KMS-11 (cell line): Measurements from ENCODE around the gene SYNGR3.

Experiments
- H2AFZ ChIP-seq: fragments of 200-600 bp; sonication (generic); 2 replicates; pipeline ENCODE4 v1.6.1; 2016; ENCODE audit warnings: antibody characterized with exemption, mixed run types, low read depth
- H3K27ac ChIP-seq: fragments of 200-600 bp; sonication (generic); 2 replicates; pipeline ENCODE4 v1.6.1; 2016; ENCODE audit warnings: mild to moderate bottlenecking, mixed run types
- H3K27me3 ChIP-seq: fragments of 200-600 bp; sonication (generic); 2 replicates; pipeline ENCODE4 v1.6.1; 2017; ENCODE audit warnings: mild to moderate bottlenecking, low read depth, mixed run types, moderate library complexity; ENCODE audit not compliant: insufficient read depth
- H3K36me3 ChIP-seq: fragments of 200-600 bp; sonication (generic); 2 replicates; pipeline ENCODE4 v1.6.1; 2017; ENCODE audit warnings: mild to moderate bottlenecking, mixed run types; ENCODE audit not compliant: insufficient read depth
- H3K4me1 ChIP-seq: fragments of 200-600 bp; sonication (generic); 2 replicates; pipeline ENCODE4 v1.6.1; 2016; ENCODE audit warnings: mild to moderate bottlenecking, low read depth, mixed run types; ENCODE audit not compliant: poor library complexity, severe bottlenecking
- H3K4me2 ChIP-seq: fragments of 200-600 bp; sonication (generic); 2 replicates; pipeline ENCODE4 v1.7.0; 2016; ENCODE audit warnings: mild to moderate bottlenecking, mixed run types
- H3K4me3 ChIP-seq: fragments of 200-600 bp; sonication (generic); IDR thresholded peaks from 2 replicates; pipeline ENCODE4 v1.6.1; 2017; ENCODE audit warnings: low read depth, low read length, mixed read lengths; ENCODE audit not compliant: insufficient read depth
- H3K79me2 ChIP-seq: fragments of 200-600 bp; sonication (generic); 2 replicates; pipeline ENCODE4 v1.6.1; 2016; ENCODE audit warnings: low read depth, mixed run types; ENCODE audit not compliant: insufficient read depth
- H3K9ac ChIP-seq: fragments of 200-600 bp; sonication (generic); 2 replicates; pipeline ENCODE4 v1.6.1; 2016; ENCODE audit warnings: mild to moderate bottlenecking, mixed run types
- H4K20me1 ChIP-seq: fragments of 200-600 bp; sonication (generic); 2 replicates; pipeline ENCODE4 v1.6.1; 2016; ENCODE audit warnings: mild to moderate bottlenecking, mixed run types; ENCODE audit not compliant: insufficient read depth
- CTCF ChIP-seq: fragments of 200-600 bp; sonication (generic); conservative IDR thresholded peaks from 2 replicates; pipeline ENCODE4 v1.6.1; 2017; ENCODE audit warnings: low read depth, mild to moderate bottlenecking, antibody characterized with exemption, low read length, moderate library complexity, mixed read lengths

SYNGR3 gene

GRCh38 chr16:1974157-1975070 lies 15.4 kb upstream of the SYNGR3 start:
- Histone ChIP-seq H3K9ac (no peak overlapping the region), H3K36me3 (no peaks in the 10 kb centered on the region; the same call in 1 of the 2 replicates), H3K4me1 (peaks cover 10% of the 10 kb centered on the region), H3K27ac (no peak overlapping the region), H3K4me2 (no peak overlapping the region; the same call in 1 of the 2 replicates), H3K4me3 (no peak overlapping the region), H3K79me2 (peaks cover 20% of the 10 kb centered on the region), H3K27me3 (no peaks in the 10 kb centered on the region), H2AFZ (no peak overlapping the region), H4K20me1 (no peaks in the 10 kb centered on the region)
- TF ChIP-seq CTCF, result no peak

- H4K20me1 ChIP-seq, result no peaks in the 10 kb centered on the region
- H3K27me3 ChIP-seq, result no peaks in the 10 kb centered on the region
- no peak overlapping the region for H3K4me2 ChIP-seq
- no peak for TF ChIP-seq CTCF
- no peak overlapping the region for H3K9ac ChIP-seq
- no peaks in the 10 kb centered on the region; the same call in 1 of the 2 replicates for H3K36me3 ChIP-seq
- peaks cover 20% of the 10 kb centered on the region for H3K79me2 ChIP-seq
- no peak overlapping the region for H2AFZ ChIP-seq
- H3K4me1 ChIP-seq, result peaks cover 14% of the 10 kb centered on the region
- H3K27ac ChIP-seq, result no peak overlapping the region
- no peak overlapping the region for H3K4me3 ChIP-seq
Measured at GRCh38 chr16:1975432-1976215, 14.1 kb upstream of the SYNGR3 start.

GRCh38 chr16:1976216-1976520 lies 13.6 kb upstream of the SYNGR3 start:
- Histone ChIP-seq H3K9ac (no peak overlapping the region), H3K4me3 (no peak overlapping the region), H4K20me1 (no peaks in the 10 kb centered on the region), H3K27ac (no peak overlapping the region), H2AFZ (no peak overlapping the region), H3K79me2 (peaks cover 20% of the 10 kb centered on the region), H3K27me3 (no peaks in the 10 kb centered on the region), H3K4me2 (no peak overlapping the region), H3K36me3 (no peaks in the 10 kb centered on the region; the same call in 1 of the 2 replicates), H3K4me1 (peaks cover 19% of the 10 kb centered on the region)
- no peak for TF ChIP-seq CTCF

GRCh38 chr16:1976951-1977874 lies 12.6 kb upstream of the SYNGR3 start:
- H3K27me3 ChIP-seq, result no peaks in the 10 kb centered on the region
- H3K4me1 ChIP-seq, result peaks cover 30% of the 10 kb centered on the region
- H3K9ac ChIP-seq, result no peak overlapping the region
- no peak overlapping the region for H2AFZ ChIP-seq
- no peak overlapping the region for H3K4me3 ChIP-seq
- H4K20me1 ChIP-seq, result no peaks in the 10 kb centered on the region
- no peak overlapping the region for H3K4me2 ChIP-seq
- no peak overlapping the region for H3K27ac ChIP-seq
- peaks cover 17% of the 10 kb centered on the region for H3K79me2 ChIP-seq
- TF ChIP-seq CTCF, result no peak
- no peaks in the 10 kb centered on the region; the same call in 1 of the 2 replicates for H3K36me3 ChIP-seq
